ENCODE measurements around the gene RELN.

- TF ChIP-seq FOXK1 (CRISPR knock-in tag; IDR thresholded peaks at IDR 0.05) (no peak), USF2 (CRISPR knock-in tag; IDR thresholded peaks at IDR 0.05) (no peak), ESRRA (CRISPR knock-in tag; IDR thresholded peaks at IDR 0.05; ENCODE audit: borderline replicate concordance) (no peak), ARID4B (CRISPR knock-in tag; IDR thresholded peaks at IDR 0.05; ENCODE audit: borderline replicate concordance) (no peak), CTCF (IDR thresholded peaks at IDR 0.05) (no peak), FOXP4 (CRISPR knock-in tag; IDR thresholded peaks at IDR 0.05) (no peak), NR2C2 (CRISPR knock-in tag; IDR thresholded peaks at IDR 0.05) (no peak), SP1 (CRISPR knock-in tag; conservative IDR thresholded peaks at IDR 0.05) (no peak), ZNF671 (CRISPR knock-in tag; IDR thresholded peaks at IDR 0.05) (no peak), FOXP1 (CRISPR knock-in tag; IDR thresholded peaks at IDR 0.05; ENCODE audit: borderline replicate concordance) (no peak), SMAD3 (CRISPR knock-in tag; IDR thresholded peaks at IDR 0.05; ENCODE audit: borderline replicate concordance) (no peak), CBFB (CRISPR knock-in tag; IDR thresholded peaks at IDR 0.05; ENCODE audit: low read depth) (no peak), MYBL2 (CRISPR knock-in tag; IDR thresholded peaks at IDR 0.05) (no peak)
These were observed 488.3 kb downstream of the RELN start for GRCh38 chr7:103501206-103501605.
